Activated CD4-positive, alpha-beta T cell treated with anti-CD3 and anti-CD28 coated beads, Interleukin-2, amount 50 U/mL, for 16 hours (primary cell): ENCODE data around the gene FAT1.

Experiments
- DNase-seq: peaks from one replicate; pipeline ENCODE4 v3.0.0-alpha.2; 2020

The FAT1 gene

GRCh38 chr4:186724058-186724863 lies 605 bp upstream of the FAT1 start:
- no peak for DNase-seq

GRCh38 chr4:186722796-186723291 lies 812 bp downstream of the FAT1 start:
- DNase-seq: no peak

DNA sequence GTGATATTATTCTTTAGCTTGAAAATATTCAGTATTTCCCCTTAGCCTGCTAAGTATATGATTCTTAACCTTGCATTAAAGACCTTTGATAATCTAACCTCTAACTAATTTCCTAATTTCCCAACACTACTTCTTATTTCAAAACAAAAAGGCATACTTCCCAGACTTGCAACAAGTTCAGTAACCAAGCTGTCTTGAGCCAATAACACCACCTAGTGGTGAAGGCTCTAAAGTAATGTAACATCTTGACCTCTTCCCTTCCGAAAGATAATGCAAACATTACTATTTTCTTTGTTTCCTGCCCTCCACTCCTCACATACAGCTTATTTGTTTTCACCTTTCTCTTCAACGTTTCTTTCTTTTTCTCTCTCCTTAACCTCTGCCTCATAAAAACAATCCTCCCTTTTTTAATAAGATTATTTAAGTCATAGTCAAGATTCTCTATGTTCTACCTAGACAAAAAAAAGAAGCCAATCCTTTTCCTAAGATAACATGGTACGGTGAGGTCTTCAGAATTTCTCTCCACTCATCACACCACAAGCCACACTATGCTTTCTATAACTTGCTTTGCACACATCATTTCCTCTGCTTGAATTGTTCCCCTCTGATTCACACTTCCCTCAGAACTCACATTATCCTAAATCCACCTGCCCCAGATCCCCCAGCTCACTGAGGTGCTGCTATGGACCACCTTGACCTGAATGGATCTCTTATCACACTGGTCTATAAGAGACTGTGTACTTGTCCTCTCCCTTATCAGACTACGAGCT lies 3.5 kb downstream of the FAT1 start:
- no peak for DNase-seq

DNA sequence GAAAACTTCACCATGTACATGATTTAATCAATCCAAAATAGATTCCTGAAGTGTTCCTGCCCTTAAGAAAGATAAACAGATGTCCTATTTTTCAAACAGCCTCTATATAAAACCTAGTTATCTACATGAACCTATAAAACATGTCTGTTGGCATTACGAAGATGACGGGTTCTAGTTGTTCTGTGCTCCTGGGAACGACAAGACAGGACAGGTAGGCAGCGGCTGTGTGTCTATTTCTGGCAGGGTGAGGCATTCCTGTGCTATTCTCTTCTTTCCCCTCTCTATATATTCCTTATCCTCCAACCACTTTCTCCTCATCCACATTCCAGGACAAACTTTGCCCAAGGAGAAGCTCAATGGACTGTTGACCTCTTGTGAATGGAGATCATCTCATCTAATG lies 6.1 kb downstream of the FAT1 start:
- DNase-seq: no peak

DNA sequence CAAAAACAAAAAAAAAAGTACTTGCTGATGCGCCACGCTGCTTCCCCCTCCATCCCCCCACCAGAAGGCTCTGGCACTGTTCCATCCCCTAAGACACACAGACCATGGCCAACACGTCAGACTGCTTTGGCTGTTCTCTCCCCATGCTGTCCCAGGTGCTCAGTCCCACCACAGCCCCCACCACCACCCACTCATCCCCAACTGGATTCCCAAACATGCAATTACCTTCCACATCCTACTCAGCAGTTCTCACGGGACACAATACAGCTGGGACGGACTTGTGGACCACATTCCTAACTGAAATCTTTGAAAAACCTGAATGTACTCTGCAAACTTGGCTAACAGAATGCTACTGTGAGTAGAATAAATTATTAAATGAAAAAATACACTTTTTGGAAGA lies 8.6 kb downstream of the FAT1 start:
- DNase-seq: no peak

DNA sequence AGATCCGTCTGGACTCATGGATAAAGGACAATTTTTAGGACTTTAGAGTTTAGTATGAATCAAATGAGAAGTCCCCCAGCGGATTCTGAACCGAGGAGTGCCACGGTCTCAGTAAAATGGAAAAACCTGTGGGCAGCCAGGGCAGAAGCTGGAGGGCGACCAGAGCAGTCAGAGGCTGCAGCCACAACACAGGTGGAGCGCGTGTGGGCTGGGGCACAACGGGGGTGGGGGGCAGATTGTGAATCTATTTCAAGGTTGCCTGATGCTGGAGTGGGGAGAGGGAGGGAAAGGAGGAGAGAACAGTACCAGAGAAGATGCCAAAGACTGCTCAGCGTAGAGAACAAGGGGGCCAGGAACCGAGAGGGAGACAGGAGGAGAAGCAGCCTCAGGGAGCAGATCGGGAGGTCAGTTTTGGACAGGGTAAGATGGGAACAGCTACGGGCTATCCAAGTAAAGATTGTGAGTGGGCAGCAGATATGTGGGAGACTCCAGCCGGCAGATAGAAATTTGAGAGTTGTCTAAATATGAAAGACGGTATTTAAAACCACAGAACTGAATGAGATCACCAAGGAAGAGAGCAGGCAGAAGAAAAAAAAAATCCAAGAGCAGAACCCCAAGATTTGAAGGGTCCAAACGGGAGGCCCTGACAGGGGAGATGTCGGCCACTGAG lies 9.5 kb downstream of the FAT1 start:
- no peak for DNase-seq

DNA sequence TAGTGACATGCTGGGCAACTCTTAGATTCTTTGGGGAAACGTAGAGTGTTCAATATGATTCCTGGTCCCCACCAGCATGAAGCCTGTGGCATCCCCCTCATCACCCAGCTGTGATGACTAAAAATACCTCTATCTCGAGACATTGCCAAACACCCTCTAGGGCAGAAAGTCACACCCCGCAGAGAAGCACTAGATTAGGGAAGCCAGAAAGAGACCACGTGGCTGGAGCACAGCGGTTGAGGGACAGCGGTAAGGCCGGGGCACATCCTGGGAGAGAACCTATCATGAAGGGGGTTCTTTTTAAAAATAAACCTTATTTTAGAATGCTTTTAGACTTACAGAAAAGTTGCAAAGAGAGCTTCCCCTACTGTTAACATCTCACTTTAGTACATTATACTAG lies 11.0 kb downstream of the FAT1 start:
- DNase-seq: no peak

DNA sequence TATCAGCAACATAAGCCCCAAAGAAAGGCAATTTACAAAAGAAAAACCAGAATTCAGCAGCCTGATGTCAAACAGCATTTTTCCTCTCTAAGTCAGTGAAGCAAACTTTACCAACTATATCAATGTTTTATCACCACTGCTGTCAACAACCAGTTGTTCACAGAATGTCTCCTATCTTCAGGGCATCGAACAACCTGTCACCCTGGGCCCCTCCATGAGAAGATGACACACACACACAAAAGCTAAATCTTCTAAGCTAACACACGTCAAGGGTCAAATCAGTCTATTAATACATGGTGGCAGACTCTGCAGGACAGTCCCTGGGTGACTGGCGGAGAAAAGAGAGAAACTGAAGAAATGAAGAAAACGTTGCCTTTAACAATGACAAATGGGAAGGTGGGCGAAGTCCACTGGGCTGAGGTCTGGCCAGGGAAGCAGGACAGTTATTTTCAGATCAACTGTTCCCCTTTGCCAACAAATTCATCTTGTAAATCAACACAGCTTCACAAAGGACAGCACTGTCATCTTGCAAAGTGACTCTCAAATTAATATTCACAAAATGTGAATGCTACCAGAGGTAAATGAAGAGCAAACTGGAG lies 13.0 kb downstream of the FAT1 start:
- DNase-seq: no peak

- DNase-seq: no peak
These were observed 14.1 kb downstream of the FAT1 start for GRCh38 chr4:186709517-186709916.

DNA sequence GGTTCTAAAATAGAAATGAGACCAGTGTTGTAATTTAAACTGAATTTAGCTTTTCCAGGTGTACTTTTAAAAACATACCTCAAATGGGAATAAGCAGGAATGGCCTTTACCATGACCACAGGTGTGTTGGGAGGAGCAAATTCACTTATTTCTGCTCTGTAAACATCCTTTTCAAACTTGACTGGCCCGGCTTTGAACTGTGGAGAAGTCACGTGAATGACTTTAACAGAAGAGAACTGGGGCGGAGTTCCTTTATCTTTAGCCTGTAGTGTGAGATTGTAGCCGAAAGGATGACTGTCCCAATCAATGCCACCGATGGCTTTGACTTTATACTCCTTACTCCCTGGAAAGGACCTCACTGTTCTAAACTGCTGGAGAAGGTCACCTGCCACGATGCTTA lies 15.1 kb downstream of the FAT1 start:
- DNase-seq: no peak

DNA sequence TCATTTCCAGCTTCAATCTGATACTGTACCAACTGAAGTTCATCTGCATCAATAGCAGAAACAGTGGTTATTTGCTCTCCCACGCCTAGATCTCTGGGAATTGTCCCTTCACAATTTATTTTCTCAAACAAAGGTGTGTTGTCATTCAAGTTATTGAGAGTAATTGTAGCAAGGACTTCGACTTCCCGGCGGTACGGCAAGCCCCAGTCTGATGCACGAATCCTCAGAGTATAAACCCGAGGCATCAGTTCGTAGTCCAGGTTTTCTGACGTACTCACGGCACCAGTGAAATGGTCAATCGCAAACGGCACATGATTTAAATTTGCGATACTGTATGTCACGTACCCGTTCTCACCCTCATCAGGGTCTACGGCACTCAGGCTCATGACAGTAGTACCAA lies 15.7 kb downstream of the FAT1 start:
- DNase-seq: no peak

- DNase-seq: no peak
These were observed 16.1 kb downstream of the FAT1 start for GRCh38 chr4:186707574-186707973.

DNA sequence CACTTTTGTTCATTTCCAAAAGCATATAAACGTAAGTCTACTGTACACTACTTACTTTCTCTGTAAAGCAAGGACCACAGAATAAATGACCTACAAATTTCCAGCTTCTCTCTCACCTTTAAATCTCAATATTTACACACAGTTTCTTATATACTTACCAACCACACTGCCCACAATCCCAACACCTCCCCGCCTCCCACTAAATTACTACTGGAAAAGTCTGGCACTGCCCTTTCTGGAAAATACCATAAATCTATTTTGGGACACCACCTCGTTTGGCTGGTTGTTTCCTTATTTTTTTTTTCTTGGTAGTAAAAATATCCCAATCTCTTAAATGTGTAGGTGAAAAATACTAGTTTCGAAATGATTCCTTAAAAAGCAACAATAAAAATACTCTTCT lies 19.6 kb downstream of the FAT1 start:
- DNase-seq: no peak

GRCh38 chr4:186703510-186703909 lies 20.1 kb downstream of the FAT1 start:
- DNase-seq: no peak

- no peak for DNase-seq
These were observed 20.7 kb downstream of the FAT1 start for GRCh38 chr4:186702940-186703339.

DNA sequence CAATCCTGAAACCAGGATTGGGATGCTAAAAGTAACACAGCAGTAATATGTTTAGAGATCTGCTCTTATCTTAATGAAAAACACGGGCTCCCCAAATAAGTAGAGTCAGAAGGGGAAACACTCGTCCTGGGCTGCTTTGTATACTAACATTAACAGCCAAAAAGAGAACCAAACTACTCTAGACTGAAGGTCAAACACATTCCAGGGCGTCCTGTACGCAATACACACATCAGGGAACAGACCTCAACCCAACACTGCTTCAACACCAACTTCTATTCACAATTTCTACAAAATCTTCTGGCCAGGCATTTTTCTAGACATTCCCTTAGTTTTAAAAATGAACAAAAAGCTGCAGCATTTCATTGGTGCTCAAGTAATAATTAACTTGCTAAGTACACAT lies 21.4 kb downstream of the FAT1 start:
- DNase-seq: no peak

DNA sequence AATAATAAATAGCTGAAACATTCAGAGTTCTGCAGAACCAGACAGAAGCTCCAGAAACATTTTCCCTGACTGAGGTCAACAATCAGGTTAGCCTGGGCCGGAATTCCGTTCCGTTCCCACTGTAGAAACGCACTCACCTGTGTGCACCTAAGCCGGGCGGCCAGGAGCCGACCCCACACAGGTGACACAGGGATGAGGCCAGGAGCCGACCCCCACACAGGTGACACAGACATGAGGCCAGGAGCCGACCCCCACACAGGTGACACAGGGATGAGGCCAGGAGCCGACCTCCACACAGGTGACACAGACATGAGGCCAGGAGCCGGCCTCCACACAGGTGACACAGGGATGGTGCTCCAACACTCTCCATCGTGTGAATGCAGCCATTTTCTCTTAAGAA lies 21.9 kb downstream of the FAT1 start:
- DNase-seq: no peak

DNA sequence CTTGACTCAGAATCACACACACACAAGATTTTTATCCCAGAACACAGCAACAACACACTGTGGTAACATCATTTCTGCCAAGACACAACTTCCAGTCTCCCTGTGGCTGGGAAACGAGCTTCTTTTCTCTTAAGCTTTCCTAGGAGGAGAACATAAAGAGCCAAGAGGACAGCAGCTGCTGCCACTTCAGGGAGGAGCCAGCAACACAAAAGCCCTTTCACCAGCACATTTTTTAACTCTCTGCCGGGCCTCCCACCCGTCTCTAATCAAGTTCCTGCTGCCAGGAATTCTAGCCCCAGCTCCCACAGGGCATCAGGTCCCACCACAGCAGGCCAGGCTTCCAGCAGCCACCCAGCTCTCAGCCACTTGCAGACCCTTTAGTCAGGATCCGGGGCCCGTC lies 22.4 kb downstream of the FAT1 start:
- DNase-seq: no peak

GRCh38 chr4:186700746-186701145 lies 22.9 kb downstream of the FAT1 start:
- DNase-seq: no peak

DNA sequence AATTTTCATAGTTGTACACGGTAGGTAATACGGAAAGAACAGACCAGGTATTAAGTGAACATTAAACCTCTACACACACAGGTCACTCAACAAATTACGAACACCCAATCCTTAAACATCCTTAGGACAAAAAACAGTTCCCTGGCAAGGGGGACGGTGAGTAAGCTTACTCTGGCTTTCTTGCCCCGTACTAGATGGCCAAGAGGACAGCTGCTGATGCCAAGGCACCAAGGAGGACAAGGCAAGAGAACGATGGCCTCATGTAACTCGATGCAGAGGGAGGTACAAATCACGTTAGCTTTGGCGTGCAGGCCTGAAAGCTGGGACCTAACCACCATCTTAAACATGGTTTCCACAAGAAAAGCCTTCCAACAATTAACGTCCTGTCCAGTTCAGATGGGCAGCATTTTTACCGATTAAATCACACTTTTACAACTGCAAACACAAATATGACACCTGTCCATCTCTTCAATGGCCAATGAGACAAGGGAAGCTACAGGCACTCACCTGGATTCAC lies 23.7 kb downstream of the FAT1 start:
- DNase-seq: no peak

DNA sequence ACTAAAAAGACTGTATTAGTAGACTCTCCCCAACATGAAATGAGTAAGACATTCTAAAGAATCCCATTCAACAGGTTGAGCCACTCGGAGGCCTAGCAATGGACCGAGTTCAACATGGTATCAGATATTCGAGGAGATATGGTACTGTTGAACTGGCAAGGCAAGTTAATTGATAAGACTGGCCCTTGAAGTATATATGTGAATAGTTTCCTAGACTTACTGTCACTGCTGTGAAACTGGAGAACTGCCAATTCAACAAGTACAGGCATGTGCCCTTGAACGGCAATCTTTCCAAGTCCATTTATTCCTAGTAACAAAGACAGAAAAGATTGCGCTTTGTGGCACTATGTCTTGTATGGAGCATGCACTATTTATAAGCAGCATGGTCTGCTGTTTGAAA lies 24.4 kb downstream of the FAT1 start:
- no peak for DNase-seq

GRCh38 chr4:186698525-186698924 lies 25.1 kb downstream of the FAT1 start:
- DNase-seq: no peak

- DNase-seq: no peak
These were observed 25.6 kb downstream of the FAT1 start for GRCh38 chr4:186698028-186698427.
